HepG2 (cell line): Measurements from ENCODE around the gene CFAP43. TPM values are rescaled to one million over a fixed set of nuclear protein-coding genes. Genes with fewer than 3 reads are reported as not detected.

Experiments
- ATAC-seq: fragments of 200-7000 bp; cut with Tn5 transposase; 3 replicates; pipeline ENCODE4 v1.9.1; 2020; ENCODE audit warnings: mild to moderate bottlenecking, moderate library complexity
- BruUV-seq: library from RNA; stranded (reverse); fragments of 400-500 nt; replicated peaks from 2 replicates; lab custom pipeline; 2021; lab: Mats Ljungman, UMichigan
- CTCF ChIA-PET: fragments of 300-600 bp; formaldehyde crosslinking; extraction: SDS; loops from one replicate; lab custom pipeline; 2021; ENCODE audit warnings: low total read pairs, inconsistent platforms, low intra/inter-chr PET ratio; lab: Yijun Ruan, JAX
- POLR2A ChIA-PET: fragments of 350-600 bp; sonication (Branson Sonifier 250); formaldehyde crosslinking; loops from one replicate; lab custom pipeline; 2020; ENCODE audit warnings: antibody characterized with exemption, inconsistent platforms; lab: Yijun Ruan, JAX
- DNase-seq: peaks from one replicate; pipeline ENCODE4 v3.0.0-alpha.2; 2015; ENCODE audit warnings: low spot score
- FAIRE-seq: peaks from 3 replicates; lab custom pipeline; 2011; peaks lifted over from hg19 to GRCh38; lab: Jason Lieb, UNC
- H2AFZ ChIP-seq: one replicate; pipeline ENCODE4 v1.6.1; 2011; ENCODE audit warnings: low read length, inconsistent platforms
- H3K27ac ChIP-seq: fragments of 300-600 bp; 3 replicates; pipeline ENCODE4 v1.8.0; 2011; ENCODE audit warnings: mixed run types, mild to moderate bottlenecking, mixed read lengths, low read length, inconsistent platforms; ENCODE audit not compliant: insufficient read depth; ENCODE audit errors: extremely low read length
- H3K27me3 ChIP-seq, 2 experiments: fragments of 200-600 bp in 1 of 2; 2 replicates in 1 of 2; 3 replicates in 1 of 2; pipeline versions ENCODE4 v1.6.0 to v1.8.0; 2011; ENCODE audit warnings: low read length in 2 of 2, mild to moderate bottlenecking in 2 of 2, moderate library complexity in 2 of 2, inconsistent platforms in 1 of 2; ENCODE audit not compliant: insufficient read depth in 2 of 2, control insufficient read depth in 1 of 2
- H3K36me3 ChIP-seq, 2 experiments: fragments of 200-600 bp in 1 of 2; replicated peaks in 1 of 2; 2 replicates in 1 of 2; 3 replicates in 1 of 2; pipeline versions ENCODE4 v1.5.1 to v1.8.0; 2011; ENCODE audit warnings: low read length in 2 of 2, inconsistent platforms in 1 of 2; ENCODE audit not compliant: insufficient read depth in 2 of 2, control insufficient read depth in 1 of 2
- H3K4me1 ChIP-seq: 2 replicates; pipeline ENCODE4 v1.5.1; 2012; ENCODE audit warnings: low read length, inconsistent platforms; ENCODE audit not compliant: insufficient read depth
- H3K4me2 ChIP-seq: 2 replicates; pipeline ENCODE4 v1.6.0; 2011; ENCODE audit warnings: low read depth, low read length, inconsistent platforms
- H3K4me3 ChIP-seq, 3 experiments: fragments of 200-600 bp in 1 of 3; sonication (generic), shearing (Covaris generic) in 1 of 3; replicated peaks in 1 of 3; 2 replicates each; pipeline ENCODE4 v1.5.1; 2011 to 2016; ENCODE audit warnings: low read length in 3 of 3, inconsistent platforms in 2 of 3, low read depth in 2 of 3, mild to moderate bottlenecking in 2 of 3, control low read depth in 1 of 3, mixed read lengths in 1 of 3; ENCODE audit not compliant: insufficient read depth in 1 of 3
- H3K79me2 ChIP-seq: one replicate; pipeline ENCODE4 v1.6.1; 2011; ENCODE audit warnings: low read length, inconsistent platforms; ENCODE audit not compliant: insufficient read depth
- H3K9ac ChIP-seq: 2 replicates; pipeline ENCODE4 v1.6.0; 2011; ENCODE audit warnings: mild to moderate bottlenecking, low read depth, low read length, inconsistent platforms; ENCODE audit not compliant: insufficient read depth
- H3K9me3 ChIP-seq: 2 replicates; pipeline ENCODE4 v1.5.1; 2012; ENCODE audit warnings: mild to moderate bottlenecking, low read length
- H4K20me1 ChIP-seq: 2 replicates; pipeline ENCODE4 v1.6.0; 2011; ENCODE audit warnings: inconsistent platforms, mild to moderate bottlenecking, low read length, moderate library complexity; ENCODE audit not compliant: insufficient read depth
- AGO2 ChIP-seq: fragments of 200-400 bp; formaldehyde crosslinking; optimal IDR thresholded peaks from 2 replicates; pipeline ENCODE3; 2017; ENCODE audit warnings: mild to moderate bottlenecking, low read depth, low read length, moderate library complexity
- HDAC6 ChIP-seq: fragments of 200-600 bp; sonication (generic); IDR thresholded peaks from 2 replicates; pipeline ENCODE4 v1.7.0; 2017; ENCODE audit warnings: mild to moderate bottlenecking, antibody characterized with exemption, low read length, low read depth
- JUND ChIP-seq: sonication (generic); formaldehyde crosslinking; IDR thresholded peaks from 2 replicates; pipeline ENCODE4 v1.8.0; 2022; ENCODE audit warnings: mild to moderate bottlenecking, missing genetic modification reagents
- MAFG ChIP-seq: sonication (generic); formaldehyde crosslinking; IDR thresholded peaks from 2 replicates; pipeline ENCODE4 v1.5.1; 2020; ENCODE audit warnings: mild to moderate bottlenecking, missing genetic modification reagents
- MAZ ChIP-seq, 2 experiments: sonication (generic) in 1 of 2; formaldehyde crosslinking in 1 of 2; IDR thresholded peaks; 2 replicates each; pipeline versions ENCODE4 v1.5.0 to v1.6.1; 2012 to 2020; ENCODE audit warnings: low read depth in 2 of 2, mild to moderate bottlenecking in 2 of 2, borderline replicate concordance in 1 of 2, improper control_type of control experiment in 1 of 2, low read length in 1 of 2, missing genetic modification reagents in 1 of 2, moderate library complexity in 1 of 2
- NFE2 ChIP-seq: sonication (generic); formaldehyde crosslinking; IDR thresholded peaks from 2 replicates; pipeline ENCODE4 v1.4.0; 2020; ENCODE audit warnings: missing genetic modification reagents
- RORA ChIP-seq: sonication (generic); formaldehyde crosslinking; IDR thresholded peaks from 2 replicates; pipeline ENCODE4 v1.5.0; 2020; ENCODE audit warnings: mild to moderate bottlenecking, missing genetic modification reagents, moderate library complexity
- RXRB ChIP-seq: IDR thresholded peaks from 2 replicates; pipeline ENCODE4 v1.6.1; 2016; ENCODE audit warnings: borderline replicate concordance, missing genetic modification reagents, missing compliant biosample characterization
- SALL2 ChIP-seq: sonication (generic); formaldehyde crosslinking; IDR thresholded peaks from 2 replicates; pipeline ENCODE4 v1.8.1; 2023; ENCODE audit warnings: mild to moderate bottlenecking, missing genetic modification reagents, inconsistent platforms
- SCMH1 ChIP-seq: sonication (generic); formaldehyde crosslinking; IDR thresholded peaks from 2 replicates; pipeline ENCODE4 v1.9.0; 2021; ENCODE audit warnings: missing genetic modification reagents, mild to moderate bottlenecking, borderline replicate concordance
- SMARCC2 ChIP-seq: fragments of 450-650 bp; IDR thresholded peaks from 2 replicates; pipeline ENCODE4 v1.6.1; 2017; ENCODE audit warnings: antibody characterized with exemption, mild to moderate bottlenecking
- SRSF4 ChIP-seq: fragments of 200-400 bp; formaldehyde crosslinking; IDR thresholded peaks from one replicate; pipeline ENCODE4 v1.6.1; 2018; ENCODE audit warnings: mild to moderate bottlenecking, low read depth, low read length, moderate library complexity; ENCODE audit not compliant: poor library complexity, severe bottlenecking
- ZFP1 ChIP-seq: IDR thresholded peaks from 2 replicates; pipeline ENCODE4 v1.6.1; 2016
- ZFP36L1 ChIP-seq: sonication (generic); formaldehyde crosslinking; IDR thresholded peaks from 2 replicates; pipeline ENCODE4 v1.8.0; 2022; ENCODE audit warnings: mild to moderate bottlenecking, missing genetic modification reagents, moderate library complexity
- ZNF235 ChIP-seq: sonication (generic); formaldehyde crosslinking; IDR thresholded peaks from 2 replicates; pipeline ENCODE4 v1.8.1; 2023; ENCODE audit warnings: mild to moderate bottlenecking, missing genetic modification reagents, borderline replicate concordance
- ZNF546 ChIP-seq: sonication (generic); formaldehyde crosslinking; conservative IDR thresholded peaks from 2 replicates; pipeline ENCODE4 v1.8.1; 2023; ENCODE audit warnings: mild to moderate bottlenecking, missing genetic modification reagents
- ZNF790 ChIP-seq: sonication (generic); formaldehyde crosslinking; IDR thresholded peaks from 2 replicates; pipeline ENCODE4 v1.8.0; 2022; ENCODE audit warnings: missing genetic modification reagents, mild to moderate bottlenecking, borderline replicate concordance
- ZNF879 ChIP-seq: sonication (generic); formaldehyde crosslinking; IDR thresholded peaks from 2 replicates; pipeline ENCODE4 v1.8.1; 2023; ENCODE audit warnings: missing genetic modification reagents
- ZSCAN9 ChIP-seq: IDR thresholded peaks from 2 replicates; pipeline ENCODE4 v1.6.1; 2016; ENCODE audit warnings: borderline replicate concordance
- WGBS: methylation state at CpG from one replicate; pipeline ENCODE4 v1.1.6; 2017; ENCODE audit warnings: low lambda C conversion rate; 5-methylcytosine and 5-hydroxymethylcytosine counted together
- in situ Hi-C: cut with HindIII; loops from 2 replicates; pipeline ENCODE4 v1.10.0; 2017; ENCODE audit warnings: low pct_unique_long_range_greater_than_20kb; ENCODE audit not compliant: extremely low pct_ligation_motif_present
- intact Hi-C: fragments of 100-400 bp; cut with micrococcal nuclease; formaldehyde crosslinking; loops from one replicate; pipeline ENCODE4 v1.10.0; 2022; ENCODE audit not compliant: unreplicated experiment
- polyA plus RNA-seq, 8 experiments: library from polyadenylated mRNA; depleted of rRNA in 3 of 8; stranded (reverse) in 7 of 8; unstranded in 1 of 8; fragments of >200 nt; fragmentation: Illumina TruSeq in 4 of 8; extraction: Trizol in 4 of 8; gene quantifications; 2 replicates each; pipeline versions ENCODE4 v1.2.1 to v1.2.3, GENCODE V29; 2011 to 2016; ENCODE audit warnings: low read depth in 4 of 8, missing spikeins in 1 of 8, mixed read lengths in 1 of 8; ENCODE audit not compliant: insufficient read depth in 1 of 8
- total RNA-seq, 5 experiments: library from RNA; depleted of rRNA; stranded (reverse); fragments of >200 nt; fragmentation: Illumina TruSeq; extraction: Trizol; gene quantifications; 2 replicates each; pipeline ENCODE4 v1.2.3, GENCODE V29; 2016; ENCODE audit warnings: low read depth in 1 of 5

The CFAP43 gene
- total and polyA plus RNA-seq, 2 of the 13 experiments (the other 11 are each of a cell fraction or from before 2014, with no cell fraction given), result 0.24 to 0.38 TPM

GRCh38 chr10:104218751-104219150, 13.4 kb downstream of the CFAP43 start:
- no peak overlapping the region for H3K27ac ChIP-seq
- no TSS peak for BruUV-seq
- TF ChIP-seq NFE2 (CRISPR knock-in tag), result no peak
- no peak for TF ChIP-seq SALL2 (CRISPR knock-in tag)
- TF ChIP-seq HDAC6, result no peak
- H2AFZ ChIP-seq, result no peak overlapping the region
- H4K20me1 ChIP-seq, result no peaks in the 10 kb centered on the region
- H3K9me3 ChIP-seq, result no peaks in the 10 kb centered on the region
- H3K27me3 ChIP-seq, result no peaks in the 10 kb centered on the region
- no peak overlapping the region for H3K9ac ChIP-seq
- no peaks in the 10 kb centered on the region for H3K36me3 ChIP-seq
- in situ Hi-C loops (no loop called here), intact Hi-C loops (no loop called here)
- ATAC-seq (no peak), DNase-seq (no peak), FAIRE-seq (no peak)
- no peak overlapping the region for H3K4me2 ChIP-seq
- H3K4me1 ChIP-seq, result peaks cover 18% of the 10 kb centered on the region
- H3K4me3 ChIP-seq, result no peak overlapping the region
- POLR2A ChIA-PET, result no interaction called here
- CTCF ChIA-PET, result no interaction called here
- WGBS, result 69% methylated on average over 7 of the region's 7 CpGs
- H3K79me2 ChIP-seq, result no peaks in the 10 kb centered on the region

GRCh38 chr10:104216631-104217030, 15.5 kb downstream of the CFAP43 start:
- H3K4me2 ChIP-seq, result no peak overlapping the region
- no peaks in the 10 kb centered on the region for H3K36me3 ChIP-seq
- no peaks in the 10 kb centered on the region for H4K20me1 ChIP-seq
- 19% methylated on average over 3 of the region's 3 CpGs for WGBS
- H3K79me2 ChIP-seq, result no peaks in the 10 kb centered on the region
- intact Hi-C loops (no loop called here), in situ Hi-C loops (no loop called here)
- TF ChIP-seq ZFP36L1 (CRISPR knock-in tag) (no peak), SMARCC2 (no peak), MAFG (CRISPR knock-in tag) (no peak), SRSF4 (no peak), HDAC6 (no peak), RXRB (CRISPR knock-in tag) (no peak), AGO2 (no peak), ZNF546 (CRISPR knock-in tag) (no peak), MAZ (IDR thresholded peaks at IDR 0.05; ENCODE audit: borderline replicate concordance, low read depth, low read length) (no peak), MAZ (CRISPR knock-in tag; IDR thresholded peaks at IDR 0.05; ENCODE audit: low read depth) (no peak), ZNF235 (CRISPR knock-in tag) (no peak), ZNF790 (CRISPR knock-in tag) (no peak), SCMH1 (CRISPR knock-in tag) (no peak), ZSCAN9 (no peak), ZFP1 (CRISPR knock-in tag) (no peak), ZNF879 (CRISPR knock-in tag) (no peak), RORA (no peak), JUND (no peak)
- ATAC-seq (no peak), DNase-seq (no peak), FAIRE-seq (no peak)
- H3K4me1 ChIP-seq, result peaks cover 18% of the 10 kb centered on the region
- H3K27me3 ChIP-seq, result no peaks in the 10 kb centered on the region
- no peak overlapping the region for H3K27ac ChIP-seq
- no peak overlapping the region for H3K4me3 ChIP-seq
- no TSS peak for BruUV-seq
- ChIA-PET CTCF (no interaction called here), POLR2A (no interaction called here)
- no peak overlapping the region for H3K9ac ChIP-seq
- H2AFZ ChIP-seq, result no peak overlapping the region
- H3K9me3 ChIP-seq, result no peaks in the 10 kb centered on the region
